Lower leg skin (tissue), 3 donors: ENCODE measurements around the gene KCNIP4.

ENCODE experiments used
- CTCF ChIP-seq, 3 donors: fragments of 450-650 bp; IDR thresholded peaks; one replicate each; pipeline ENCODE4 v1.5.1; 2016; ENCODE audit warnings: antibody characterized with exemption in 3 of 3, mild to moderate bottlenecking in 3 of 3, moderate library complexity in 2 of 3
- POLR2A ChIP-seq, 2 donors: fragments of 450-650 bp; IDR thresholded peaks; one replicate each; pipeline ENCODE4 v1.6.1; 2016 to 2017; ENCODE audit warnings: antibody characterized with exemption in 2 of 2, mild to moderate bottlenecking in 1 of 2, moderate library complexity in 1 of 2

- no peak for TF ChIP-seq POLR2A (IDR thresholded peaks at IDR 0.05)
- no peak for TF ChIP-seq CTCF (IDR thresholded peaks at IDR 0.05)
Observed at GRCh38 chr4:21645776-21646175, 302.8 kb downstream of the KCNIP4 start.
